Frontal cortex (tissue), 4 donors: Measurements from ENCODE around the gene MEF2C. TPM values are rescaled to one million over a fixed set of nuclear protein-coding genes. Genes with fewer than 3 reads are reported as not detected.

Source experiments
- DNase-seq, 2 donors: peaks; one replicate each; pipeline ENCODE4 v3.0.0; 2012; ENCODE audit warnings: low spot score in 2 of 2
- FAIRE-seq: peaks from 2 replicates; lab custom pipeline; 2012; peaks lifted over from hg19 to GRCh38; lab: Jason Lieb, UNC
- total RNA-seq: library from RNA; depleted of rRNA; stranded (reverse); fragments of >200 nt; gene quantifications from one replicate; pipeline ENCODE4 v1.2.3, GENCODE V29; 2014
- donor health status: control.
- donor health status: control.
- donor health status: control.

Gene MEF2C
- total RNA-seq, 1 donor from 2014 or later = 1,165 TPM

- no peak for FAIRE-seq
Measured at GRCh38 chr5:88776692-88777091, 106.3 kb downstream of the MEF2C start.

DNA sequence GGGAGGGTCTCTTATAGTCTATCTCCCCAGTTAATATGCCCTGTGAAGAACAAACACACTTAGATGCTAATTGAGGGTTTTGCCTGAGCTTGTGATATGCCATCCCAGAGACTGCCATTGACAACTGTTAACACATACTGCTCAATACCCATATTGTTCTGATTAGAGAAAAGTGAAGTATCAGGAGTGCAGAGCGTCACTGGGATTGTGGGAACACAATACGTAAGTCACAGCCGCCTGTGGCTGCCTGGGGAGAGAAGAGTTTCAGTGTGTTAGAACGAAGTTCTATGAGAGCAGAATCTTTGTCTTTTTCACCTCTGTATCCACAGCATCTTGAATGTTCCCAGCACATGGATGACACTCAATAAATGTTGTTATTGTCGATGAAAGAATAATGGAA, 110.2 kb downstream of the MEF2C start:
- no peak for FAIRE-seq
- no peak for DNase-seq

More at GRCh38 chr5:88776692-88777091, 106.3 kb downstream of the MEF2C start:
- DNase-seq = no peak

GRCh38 chr5:88772047-88772446, 110.9 kb downstream of the MEF2C start:
- DNase-seq = no peak

GRCh38 chr5:88770276-88771257, 112.4 kb downstream of the MEF2C start:
- FAIRE-seq (no peak), DNase-seq (no peak)

More at GRCh38 chr5:88772047-88772446, 110.9 kb downstream of the MEF2C start:
- FAIRE-seq = no peak

GRCh38 chr5:88769165-88769564, 113.8 kb downstream of the MEF2C start:
- DNase-seq = no peak
- FAIRE-seq = no peak

DNA sequence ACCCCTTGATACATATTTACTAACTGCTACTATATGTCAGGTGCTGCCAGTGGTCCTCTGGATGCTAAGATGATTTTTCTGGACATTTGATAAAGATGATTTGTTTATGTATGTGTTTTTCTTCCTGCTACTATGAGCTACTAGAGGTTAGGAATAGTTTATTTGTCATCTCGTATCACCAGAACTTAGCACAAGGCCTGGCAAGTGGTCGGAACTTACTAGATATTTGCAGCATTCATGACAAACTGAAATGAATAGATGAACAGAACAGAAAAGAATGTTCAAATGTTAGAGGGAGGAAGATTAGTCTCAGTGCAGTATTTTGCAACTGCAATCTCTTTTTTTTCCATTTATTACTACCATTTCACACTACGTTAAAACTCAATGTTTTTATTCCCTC, 114.6 kb downstream of the MEF2C start:
- no peak for DNase-seq
- FAIRE-seq = no peak

GRCh38 chr5:88765798-88766197, 117.2 kb downstream of the MEF2C start:
- FAIRE-seq (no peak), DNase-seq (no peak)

DNA sequence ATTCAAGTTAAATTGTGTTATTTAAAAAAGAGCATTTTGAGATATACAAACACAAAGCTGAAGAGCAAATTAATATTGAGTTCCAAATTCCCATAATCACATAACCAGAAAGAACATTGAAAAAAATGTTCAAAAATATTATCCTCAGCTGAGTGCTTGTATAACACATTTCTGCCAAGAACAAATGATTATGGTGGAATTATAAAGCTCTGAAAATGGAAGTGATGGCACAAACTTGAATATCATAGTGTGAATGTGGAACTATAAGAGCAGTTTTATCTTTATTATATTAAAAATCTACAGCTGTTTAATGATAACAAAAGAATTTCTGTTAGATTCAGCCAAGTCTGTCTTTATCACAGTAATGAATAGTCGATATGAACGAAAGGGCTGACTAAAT, 117.8 kb downstream of the MEF2C start:
- DNase-seq (no peak), FAIRE-seq (no peak)

- DNase-seq = no peak
- FAIRE-seq = no peak
Measured at GRCh38 chr5:88761939-88762338, 121.0 kb downstream of the MEF2C start.

- FAIRE-seq (no peak), DNase-seq (no peak)
Measured at GRCh38 chr5:88761269-88761850, 121.6 kb downstream of the MEF2C start.

GRCh38 chr5:88760527-88760926, 122.5 kb downstream of the MEF2C start:
- FAIRE-seq (no peak), DNase-seq (no peak)

GRCh38 chr5:88758591-88758990, 124.4 kb downstream of the MEF2C start:
- DNase-seq = no peak
- FAIRE-seq = no peak

DNA sequence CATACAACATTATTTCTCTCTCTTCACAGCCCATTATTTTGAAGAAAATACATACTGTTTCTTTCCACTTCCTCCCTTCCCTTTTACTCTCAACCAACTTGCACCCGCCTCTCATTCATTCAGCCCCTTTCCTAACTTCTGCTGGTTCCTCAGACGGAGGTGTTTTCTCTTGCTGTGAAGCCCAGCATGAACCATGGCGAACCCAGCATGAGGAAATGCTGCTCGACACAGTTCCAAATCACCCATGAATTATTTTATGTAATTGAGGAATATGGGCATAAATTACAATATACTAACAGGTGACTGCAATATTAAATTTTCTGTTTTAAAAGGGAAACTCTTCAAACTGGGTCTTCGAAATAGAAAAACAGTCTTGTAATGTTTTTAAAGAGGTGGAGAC, 124.8 kb downstream of the MEF2C start:
- FAIRE-seq (no peak), DNase-seq (no peak)

DNA sequence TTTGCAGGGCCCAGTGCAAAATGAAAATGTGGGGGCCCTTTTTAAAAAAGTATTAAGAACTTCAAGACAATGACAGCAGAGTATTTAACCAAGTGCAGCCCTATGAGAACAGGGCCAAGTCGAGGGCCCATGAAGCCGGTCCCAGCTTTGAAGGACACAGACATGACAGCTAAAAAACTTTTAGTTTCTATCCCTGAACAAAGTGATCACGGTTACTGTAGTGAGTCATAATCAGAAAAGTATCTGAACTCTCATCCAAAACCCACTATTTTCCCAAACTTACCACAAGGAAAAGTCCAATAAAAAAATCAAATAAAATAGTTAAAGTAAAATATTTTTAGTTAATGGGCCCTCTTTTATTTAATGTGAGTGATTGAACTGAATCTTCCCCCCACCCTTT, 126.0 kb downstream of the MEF2C start:
- no peak for FAIRE-seq
- no peak for DNase-seq

- DNase-seq (no peak), FAIRE-seq (no peak)
Measured at GRCh38 chr5:88748666-88749065, 134.3 kb downstream of the MEF2C start.

GRCh38 chr5:88746438-88746882, 136.5 kb downstream of the MEF2C start:
- no peak for FAIRE-seq
- no peak for DNase-seq

GRCh38 chr5:88745093-88745696, 137.8 kb downstream of the MEF2C start:
- no peak for FAIRE-seq

GRCh38 chr5:88743231-88743834, 139.7 kb downstream of the MEF2C start:
- DNase-seq (no peak), FAIRE-seq (no peak)

More at GRCh38 chr5:88745093-88745696, 137.8 kb downstream of the MEF2C start:
- no peak for DNase-seq

DNA sequence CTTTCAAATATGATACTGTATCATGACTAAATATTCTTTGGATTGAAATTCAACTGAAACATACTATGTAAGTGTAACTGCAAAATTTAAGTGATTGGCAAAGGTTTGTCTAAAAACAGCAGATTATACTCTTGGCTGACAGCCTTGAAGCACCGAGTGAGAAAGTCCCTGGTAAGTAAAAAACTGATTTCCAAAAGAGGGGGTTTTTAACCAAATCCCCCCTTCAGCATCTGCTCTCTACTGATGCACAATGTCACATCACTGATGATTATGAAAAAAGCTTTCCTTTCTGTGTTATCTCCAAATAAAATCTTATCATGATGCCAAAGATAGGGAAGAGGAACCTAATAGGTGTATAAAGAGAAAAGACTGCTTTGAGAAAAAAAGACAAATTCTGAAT, 141.0 kb downstream of the MEF2C start:
- FAIRE-seq = no peak
- DNase-seq = no peak

GRCh38 chr5:88740604-88741185, 142.3 kb downstream of the MEF2C start:
- DNase-seq = no peak
- FAIRE-seq = no peak
